WTC11 (cell line): ENCODE measurements around the gene ENGASE. TPM values are rescaled to one million over a fixed set of nuclear protein-coding genes. Genes with fewer than 3 reads are reported as not detected.

Source experiments
- ATAC-seq: fragments of 200-7000 bp; cut with Tn5 transposase; 2 replicates; pipeline ENCODE4 v1.10.0; 2021; ENCODE audit warnings: mild to moderate bottlenecking, moderate library complexity
- CTCF ChIA-PET: fragments of 300-600 bp; sonication (Branson Sonifier 250); formaldehyde crosslinking; loops from one replicate; lab custom pipeline; 2021; ENCODE audit warnings: antibody characterized with exemption; lab: Charles Lee
- POLR2A ChIA-PET: fragments of 350-600 bp; sonication (Branson Sonifier 250); formaldehyde crosslinking; loops from one replicate; lab custom pipeline; 2021; ENCODE audit warnings: antibody characterized with exemption; lab: Charles Lee
- DNase-seq: peaks from one replicate; pipeline ENCODE4 v3.0.0; 2021; ENCODE audit warnings: low spot score
- H3K27ac Mint-ChIP-seq: 2 replicates; pipeline ENCODE4 v1.8.0; 2021; ENCODE audit warnings: mixed read lengths
- H3K27me3 Mint-ChIP-seq: 2 replicates; pipeline ENCODE4 v1.8.0; 2021; ENCODE audit warnings: low read depth, mild to moderate bottlenecking, moderate library complexity, mixed read lengths
- H3K36me3 Mint-ChIP-seq: 2 replicates; pipeline ENCODE4 v1.8.0; 2021; ENCODE audit warnings: mixed read lengths
- H3K4me1 Mint-ChIP-seq: 2 replicates; pipeline ENCODE4 v1.8.0; 2022; ENCODE audit warnings: mixed read lengths
- H3K4me3 Mint-ChIP-seq: 2 replicates; pipeline ENCODE4 v1.8.0; 2021; ENCODE audit warnings: mild to moderate bottlenecking, moderate library complexity, mixed read lengths
- H3K9me3 Mint-ChIP-seq: 2 replicates; pipeline ENCODE4 v1.8.0; 2021; ENCODE audit warnings: mixed read lengths
- CREB1 ChIP-seq: sonication (generic); formaldehyde crosslinking; IDR thresholded peaks from 2 replicates; pipeline ENCODE4 v1.8.0; 2023; ENCODE audit warnings: mild to moderate bottlenecking, missing genetic modification reagents
- ESRRA ChIP-seq: sonication (generic); formaldehyde crosslinking; IDR thresholded peaks from 2 replicates; pipeline ENCODE4 v1.8.1; 2022; ENCODE audit warnings: mild to moderate bottlenecking, missing genetic modification reagents, borderline replicate concordance
- ETV6 ChIP-seq: sonication (generic); formaldehyde crosslinking; IDR thresholded peaks from 2 replicates; pipeline ENCODE4 v1.8.1; 2022; ENCODE audit warnings: mild to moderate bottlenecking, missing genetic modification reagents
- FOXP1 ChIP-seq: sonication (generic); formaldehyde crosslinking; IDR thresholded peaks from 2 replicates; pipeline ENCODE4 v1.8.0; 2022; ENCODE audit warnings: missing genetic modification reagents, mild to moderate bottlenecking, moderate library complexity, borderline replicate concordance
- GTF2I ChIP-seq: fragments of 250-450 bp; sonication (Bioruptor Pico); conservative IDR thresholded peaks from 2 replicates; pipeline ENCODE4 v1.4.0; 2021; ENCODE audit warnings: mild to moderate bottlenecking
- HMGA2 ChIP-seq: fragments of 250-450 bp; sonication (Bioruptor Pico); IDR thresholded peaks from 2 replicates; pipeline ENCODE4 v1.4.0; 2021; ENCODE audit warnings: mild to moderate bottlenecking, moderate library complexity
- IRF2 ChIP-seq: sonication (generic); formaldehyde crosslinking; IDR thresholded peaks from 2 replicates; pipeline ENCODE4 v1.8.0; 2022; ENCODE audit warnings: low read depth, missing genetic modification reagents, borderline replicate concordance
- JAZF1 ChIP-seq: fragments of 250-450 bp; sonication (Bioruptor Pico); IDR thresholded peaks from 2 replicates; pipeline ENCODE4 v1.9.0; 2021; ENCODE audit warnings: moderate library complexity, mild to moderate bottlenecking, inconsistent platforms
- JUN ChIP-seq: sonication (generic); formaldehyde crosslinking; IDR thresholded peaks from 2 replicates; pipeline ENCODE4 v1.8.0; 2023; ENCODE audit warnings: mild to moderate bottlenecking, missing genetic modification reagents
- KAT7 ChIP-seq: sonication (generic); formaldehyde crosslinking; IDR thresholded peaks from 2 replicates; pipeline ENCODE4 v1.8.1; 2023; ENCODE audit warnings: missing genetic modification reagents, mild to moderate bottlenecking, borderline replicate concordance
- MYBL2 ChIP-seq: sonication (generic); formaldehyde crosslinking; IDR thresholded peaks from 2 replicates; pipeline ENCODE4 v1.8.1; 2023; ENCODE audit warnings: mild to moderate bottlenecking, moderate library complexity, missing genetic modification reagents
- NFE2L1 ChIP-seq: sonication (generic); formaldehyde crosslinking; IDR thresholded peaks from 2 replicates; pipeline ENCODE4 v1.8.1; 2023; ENCODE audit warnings: missing genetic modification reagents
- OVOL2 ChIP-seq: fragments of 250-450 bp; sonication (Bioruptor Pico); IDR thresholded peaks from 2 replicates; pipeline ENCODE4 v1.9.0; 2021; ENCODE audit warnings: mild to moderate bottlenecking, borderline replicate concordance
- PREB ChIP-seq: sonication (generic); formaldehyde crosslinking; IDR thresholded peaks from 2 replicates; pipeline ENCODE4 v1.8.1; 2022; ENCODE audit warnings: mild to moderate bottlenecking, missing genetic modification reagents, moderate library complexity, borderline replicate concordance
- RELA ChIP-seq: sonication (generic); formaldehyde crosslinking; IDR thresholded peaks from 2 replicates; pipeline ENCODE4 v1.8.1; 2022; ENCODE audit warnings: missing genetic modification reagents, mild to moderate bottlenecking, borderline replicate concordance
- RORB ChIP-seq: fragments of 250-450 bp; sonication (Bioruptor Pico); IDR thresholded peaks from 2 replicates; pipeline ENCODE4 v1.9.0; 2021; ENCODE audit warnings: mild to moderate bottlenecking
- SMAD3 ChIP-seq: sonication (generic); formaldehyde crosslinking; IDR thresholded peaks from 2 replicates; pipeline ENCODE4 v1.8.0; 2022; ENCODE audit warnings: missing genetic modification reagents, mild to moderate bottlenecking, borderline replicate concordance
- ZBTB21 ChIP-seq: sonication (generic); formaldehyde crosslinking; IDR thresholded peaks from 2 replicates; pipeline ENCODE4 v1.8.1; 2023; ENCODE audit warnings: mild to moderate bottlenecking, missing genetic modification reagents, borderline replicate concordance
- ZNF317 ChIP-seq: sonication (generic); formaldehyde crosslinking; IDR thresholded peaks from 2 replicates; pipeline ENCODE4 v1.8.1; 2023; ENCODE audit warnings: low read depth, mild to moderate bottlenecking, moderate library complexity, missing genetic modification reagents, borderline replicate concordance
- total RNA-seq: library from RNA; stranded (reverse); gene quantifications from 3 replicates; pipeline ENCODE4 v1.2.3, GENCODE V29; 2021
- TF ChIP-seq, protein P1 (sequence below): sonication (generic); formaldehyde crosslinking; IDR thresholded peaks from 2 replicates; pipeline ENCODE4 v1.8.0; 2022; ENCODE audit warnings: missing genetic modification reagents
- TF ChIP-seq, protein P2 (sequence below): sonication (generic); formaldehyde crosslinking; IDR thresholded peaks from 2 replicates; pipeline ENCODE4 v1.8.1; 2023; ENCODE audit warnings: mild to moderate bottlenecking, missing genetic modification reagents, borderline replicate concordance
- TF ChIP-seq, protein P3 (sequence below): sonication (generic); formaldehyde crosslinking; IDR thresholded peaks from 2 replicates; pipeline ENCODE4 v1.8.1; 2023; ENCODE audit warnings: mild to moderate bottlenecking, missing genetic modification reagents, moderate library complexity
- TF ChIP-seq, protein P4 (sequence below): sonication (generic); formaldehyde crosslinking; IDR thresholded peaks from 2 replicates; pipeline ENCODE4 v1.8.1; 2022; ENCODE audit warnings: low read depth, mild to moderate bottlenecking, moderate library complexity, missing genetic modification reagents, borderline replicate concordance

Gene ENGASE
- total RNA-seq, 1 experiment from 2014 or later = 41.6 TPM

- CTCF ChIA-PET = interaction anchor here (1.5 to 2.5 kb wide), 6 partner anchors 16 to 326 kb away, joined by 3 to 16 read pairs (median 10); no protein-coding TSS in a partner anchor
- no peak overlapping the region for H3K4me3 Mint-ChIP-seq
- DNase-seq (no peak), ATAC-seq (no peak)
- no peaks in the 10 kb centered on the region for H3K9me3 Mint-ChIP-seq
- no peaks in the 10 kb centered on the region for H3K4me1 Mint-ChIP-seq
- H3K27ac Mint-ChIP-seq = no peak overlapping the region
- H3K27me3 Mint-ChIP-seq = peaks cover 3% of the 10 kb centered on the region
- TF ChIP-seq IRF2 (CRISPR knock-in tag) (no peak), ZNF317 (CRISPR knock-in tag) (no peak), RORB (CRISPR knock-in tag) (no peak), JUN (CRISPR knock-in tag) (no peak), CREB1 (CRISPR knock-in tag) (no peak), ETV6 (no peak), HMGA2 (CRISPR knock-in tag) (no peak), ESRRA (CRISPR knock-in tag) (no peak), PREB (CRISPR knock-in tag) (no peak), JAZF1 (CRISPR knock-in tag) (no peak)
- TF ChIP-seq, protein P1, sequence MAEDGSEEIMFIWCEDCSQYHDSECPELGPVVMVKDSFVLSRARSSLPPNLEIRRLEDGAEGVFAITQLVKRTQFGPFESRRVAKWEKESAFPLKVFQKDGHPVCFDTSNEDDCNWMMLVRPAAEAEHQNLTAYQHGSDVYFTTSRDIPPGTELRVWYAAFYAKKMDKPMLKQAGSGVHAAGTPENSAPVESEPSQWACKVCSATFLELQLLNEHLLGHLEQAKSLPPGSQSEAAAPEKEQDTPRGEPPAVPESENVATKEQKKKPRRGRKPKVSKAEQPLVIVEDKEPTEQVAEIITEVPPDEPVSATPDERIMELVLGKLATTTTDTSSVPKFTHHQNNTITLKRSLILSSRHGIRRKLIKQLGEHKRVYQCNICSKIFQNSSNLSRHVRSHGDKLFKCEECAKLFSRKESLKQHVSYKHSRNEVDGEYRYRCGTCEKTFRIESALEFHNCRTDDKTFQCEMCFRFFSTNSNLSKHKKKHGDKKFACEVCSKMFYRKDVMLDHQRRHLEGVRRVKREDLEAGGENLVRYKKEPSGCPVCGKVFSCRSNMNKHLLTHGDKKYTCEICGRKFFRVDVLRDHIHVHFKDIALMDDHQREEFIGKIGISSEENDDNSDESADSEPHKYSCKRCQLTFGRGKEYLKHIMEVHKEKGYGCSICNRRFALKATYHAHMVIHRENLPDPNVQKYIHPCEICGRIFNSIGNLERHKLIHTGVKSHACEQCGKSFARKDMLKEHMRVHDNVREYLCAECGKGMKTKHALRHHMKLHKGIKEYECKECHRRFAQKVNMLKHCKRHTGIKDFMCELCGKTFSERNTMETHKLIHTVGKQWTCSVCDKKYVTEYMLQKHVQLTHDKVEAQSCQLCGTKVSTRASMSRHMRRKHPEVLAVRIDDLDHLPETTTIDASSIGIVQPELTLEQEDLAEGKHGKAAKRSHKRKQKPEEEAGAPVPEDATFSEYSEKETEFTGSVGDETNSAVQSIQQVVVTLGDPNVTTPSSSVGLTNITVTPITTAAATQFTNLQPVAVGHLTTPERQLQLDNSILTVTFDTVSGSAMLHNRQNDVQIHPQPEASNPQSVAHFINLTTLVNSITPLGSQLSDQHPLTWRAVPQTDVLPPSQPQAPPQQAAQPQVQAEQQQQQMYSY (CRISPR knock-in tag) = no peak
- TF ChIP-seq, protein P2, sequence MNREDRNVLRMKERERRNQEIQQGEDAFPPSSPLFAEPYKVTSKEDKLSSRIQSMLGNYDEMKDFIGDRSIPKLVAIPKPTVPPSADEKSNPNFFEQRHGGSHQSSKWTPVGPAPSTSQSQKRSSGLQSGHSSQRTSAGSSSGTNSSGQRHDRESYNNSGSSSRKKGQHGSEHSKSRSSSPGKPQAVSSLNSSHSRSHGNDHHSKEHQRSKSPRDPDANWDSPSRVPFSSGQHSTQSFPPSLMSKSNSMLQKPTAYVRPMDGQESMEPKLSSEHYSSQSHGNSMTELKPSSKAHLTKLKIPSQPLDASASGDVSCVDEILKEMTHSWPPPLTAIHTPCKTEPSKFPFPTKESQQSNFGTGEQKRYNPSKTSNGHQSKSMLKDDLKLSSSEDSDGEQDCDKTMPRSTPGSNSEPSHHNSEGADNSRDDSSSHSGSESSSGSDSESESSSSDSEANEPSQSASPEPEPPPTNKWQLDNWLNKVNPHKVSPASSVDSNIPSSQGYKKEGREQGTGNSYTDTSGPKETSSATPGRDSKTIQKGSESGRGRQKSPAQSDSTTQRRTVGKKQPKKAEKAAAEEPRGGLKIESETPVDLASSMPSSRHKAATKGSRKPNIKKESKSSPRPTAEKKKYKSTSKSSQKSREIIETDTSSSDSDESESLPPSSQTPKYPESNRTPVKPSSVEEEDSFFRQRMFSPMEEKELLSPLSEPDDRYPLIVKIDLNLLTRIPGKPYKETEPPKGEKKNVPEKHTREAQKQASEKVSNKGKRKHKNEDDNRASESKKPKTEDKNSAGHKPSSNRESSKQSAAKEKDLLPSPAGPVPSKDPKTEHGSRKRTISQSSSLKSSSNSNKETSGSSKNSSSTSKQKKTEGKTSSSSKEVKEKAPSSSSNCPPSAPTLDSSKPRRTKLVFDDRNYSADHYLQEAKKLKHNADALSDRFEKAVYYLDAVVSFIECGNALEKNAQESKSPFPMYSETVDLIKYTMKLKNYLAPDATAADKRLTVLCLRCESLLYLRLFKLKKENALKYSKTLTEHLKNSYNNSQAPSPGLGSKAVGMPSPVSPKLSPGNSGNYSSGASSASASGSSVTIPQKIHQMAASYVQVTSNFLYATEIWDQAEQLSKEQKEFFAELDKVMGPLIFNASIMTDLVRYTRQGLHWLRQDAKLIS = no peak
- TF ChIP-seq, protein P3, sequence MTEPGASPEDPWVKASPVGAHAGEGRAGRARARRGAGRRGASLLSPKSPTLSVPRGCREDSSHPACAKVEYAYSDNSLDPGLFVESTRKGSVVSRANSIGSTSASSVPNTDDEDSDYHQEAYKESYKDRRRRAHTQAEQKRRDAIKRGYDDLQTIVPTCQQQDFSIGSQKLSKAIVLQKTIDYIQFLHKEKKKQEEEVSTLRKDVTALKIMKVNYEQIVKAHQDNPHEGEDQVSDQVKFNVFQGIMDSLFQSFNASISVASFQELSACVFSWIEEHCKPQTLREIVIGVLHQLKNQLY (CRISPR knock-in tag) = no peak
- POLR2A ChIA-PET = no interaction called here
- no peaks in the 10 kb centered on the region for H3K36me3 Mint-ChIP-seq
Measured at GRCh38 chr17:79066963-79067362, 7.7 kb upstream of the ENGASE start.

- TF ChIP-seq OVOL2 (CRISPR knock-in tag) = no peak
- TF ChIP-seq, protein P3 (CRISPR knock-in tag) = no peak
- no peak for TF ChIP-seq KAT7
- TF ChIP-seq RELA (CRISPR knock-in tag) = no peak
- TF ChIP-seq, protein P4, sequence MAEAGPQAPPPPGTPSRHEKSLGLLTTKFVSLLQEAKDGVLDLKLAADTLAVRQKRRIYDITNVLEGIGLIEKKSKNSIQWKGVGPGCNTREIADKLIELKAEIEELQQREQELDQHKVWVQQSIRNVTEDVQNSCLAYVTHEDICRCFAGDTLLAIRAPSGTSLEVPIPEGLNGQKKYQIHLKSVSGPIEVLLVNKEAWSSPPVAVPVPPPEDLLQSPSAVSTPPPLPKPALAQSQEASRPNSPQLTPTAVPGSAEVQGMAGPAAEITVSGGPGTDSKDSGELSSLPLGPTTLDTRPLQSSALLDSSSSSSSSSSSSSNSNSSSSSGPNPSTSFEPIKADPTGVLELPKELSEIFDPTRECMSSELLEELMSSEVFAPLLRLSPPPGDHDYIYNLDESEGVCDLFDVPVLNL (CRISPR knock-in tag) = no peak
- no peak for TF ChIP-seq SMAD3 (CRISPR knock-in tag)
- TF ChIP-seq MYBL2 (CRISPR knock-in tag) = no peak
- no peak for TF ChIP-seq GTF2I (CRISPR knock-in tag)
- TF ChIP-seq FOXP1 (CRISPR knock-in tag) = no peak
- TF ChIP-seq ZBTB21 = no peak
- no peak for TF ChIP-seq NFE2L1 (CRISPR knock-in tag)
- ATAC-seq (no peak), DNase-seq (no peak)
- ChIA-PET CTCF (no interaction called here), POLR2A (interaction anchor here (0.6 kb wide), 1 partner anchor 61 kb away, joined by 3 read pairs; the partner anchor contains the start of gene CANT1)
- Mint-ChIP-seq H3K4me3 (no peak overlapping the region), H3K27ac (no peak overlapping the region), H3K9me3 (no peaks in the 10 kb centered on the region), H3K27me3 (peaks cover 7% of the 10 kb centered on the region), H3K36me3 (no peaks in the 10 kb centered on the region), H3K4me1 (peaks cover 2% of the 10 kb centered on the region)
Measured at GRCh38 chr17:79070266-79070880, 4.3 kb upstream of the ENGASE start.
